ENCODE measurements around the gene CSNK2A3. TPM values are rescaled to one million over a fixed set of nuclear protein-coding genes. Genes with fewer than 3 reads are reported as not detected.

CSNK2A3 gene
- total RNA-seq, 4 donors from 2014 or later: 0.64 to 1.5 (median 0.68) TPM; not detected in 1

DNA sequence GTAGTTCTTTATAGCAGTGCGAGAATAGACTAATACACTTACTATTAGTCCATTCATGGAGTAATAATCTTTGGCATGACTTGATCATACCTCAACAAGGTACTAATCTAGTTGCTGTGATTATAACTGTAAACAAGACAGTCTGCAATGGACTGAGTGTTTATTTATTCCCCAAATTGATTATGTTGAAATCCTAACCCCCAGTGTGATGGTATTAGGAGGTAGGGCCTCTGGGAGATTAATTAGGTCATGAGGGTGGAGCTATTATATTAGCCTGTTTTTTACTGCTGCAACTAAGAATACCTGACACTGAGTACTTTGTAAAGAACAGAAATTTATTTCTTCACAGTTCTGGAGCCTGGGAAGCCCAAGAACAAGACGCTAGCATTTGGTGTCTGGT is 30.9 kb upstream of the CSNK2A3 start:
- H3K4me1 ChIP-seq: peaks cover 0 to 3% (median 0%) of the 10 kb centered on the region in 4 donors
- in situ Hi-C loops (cut with MboI; ENCODE audit: low pct_ligation_motif_present in 1 of 4, low pct_unique_long_range_greater_than_20kb in 1 of 4, low sequenced_read_pairs in 3 of 4) (no loop called here), intact Hi-C loops (cut with DNase I; ENCODE audit: low total_unique reads) (no loop called here)
- DNase-seq: no peak
- TF ChIP-seq POLR2A (IDR thresholded peaks at IDR 0.05) (no peak), POLR2AphosphoS5 (IDR thresholded peaks at IDR 0.05) (no peak), EP300 (IDR thresholded peaks at IDR 0.05; ENCODE audit: low read depth) (no peak)
- TF ChIP-seq, protein P1, sequence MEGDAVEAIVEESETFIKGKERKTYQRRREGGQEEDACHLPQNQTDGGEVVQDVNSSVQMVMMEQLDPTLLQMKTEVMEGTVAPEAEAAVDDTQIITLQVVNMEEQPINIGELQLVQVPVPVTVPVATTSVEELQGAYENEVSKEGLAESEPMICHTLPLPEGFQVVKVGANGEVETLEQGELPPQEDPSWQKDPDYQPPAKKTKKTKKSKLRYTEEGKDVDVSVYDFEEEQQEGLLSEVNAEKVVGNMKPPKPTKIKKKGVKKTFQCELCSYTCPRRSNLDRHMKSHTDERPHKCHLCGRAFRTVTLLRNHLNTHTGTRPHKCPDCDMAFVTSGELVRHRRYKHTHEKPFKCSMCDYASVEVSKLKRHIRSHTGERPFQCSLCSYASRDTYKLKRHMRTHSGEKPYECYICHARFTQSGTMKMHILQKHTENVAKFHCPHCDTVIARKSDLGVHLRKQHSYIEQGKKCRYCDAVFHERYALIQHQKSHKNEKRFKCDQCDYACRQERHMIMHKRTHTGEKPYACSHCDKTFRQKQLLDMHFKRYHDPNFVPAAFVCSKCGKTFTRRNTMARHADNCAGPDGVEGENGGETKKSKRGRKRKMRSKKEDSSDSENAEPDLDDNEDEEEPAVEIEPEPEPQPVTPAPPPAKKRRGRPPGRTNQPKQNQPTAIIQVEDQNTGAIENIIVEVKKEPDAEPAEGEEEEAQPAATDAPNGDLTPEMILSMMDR (IDR thresholded peaks at IDR 0.05): no peak
- H3K36me3 ChIP-seq: no peaks in the 10 kb centered on the region
- H3K27ac ChIP-seq: no peak overlapping the region
- H3K27me3 ChIP-seq: no peaks in the 10 kb centered on the region
- H3K9me3 ChIP-seq: no peaks in the 10 kb centered on the region
- WGBS, 2 donors (ENCODE audit: low coverage in 1 of 2): 87 to 100% methylated on average over 2 of the region's 2 CpGs
- H3K4me3 ChIP-seq: no peak overlapping the region

DNA sequence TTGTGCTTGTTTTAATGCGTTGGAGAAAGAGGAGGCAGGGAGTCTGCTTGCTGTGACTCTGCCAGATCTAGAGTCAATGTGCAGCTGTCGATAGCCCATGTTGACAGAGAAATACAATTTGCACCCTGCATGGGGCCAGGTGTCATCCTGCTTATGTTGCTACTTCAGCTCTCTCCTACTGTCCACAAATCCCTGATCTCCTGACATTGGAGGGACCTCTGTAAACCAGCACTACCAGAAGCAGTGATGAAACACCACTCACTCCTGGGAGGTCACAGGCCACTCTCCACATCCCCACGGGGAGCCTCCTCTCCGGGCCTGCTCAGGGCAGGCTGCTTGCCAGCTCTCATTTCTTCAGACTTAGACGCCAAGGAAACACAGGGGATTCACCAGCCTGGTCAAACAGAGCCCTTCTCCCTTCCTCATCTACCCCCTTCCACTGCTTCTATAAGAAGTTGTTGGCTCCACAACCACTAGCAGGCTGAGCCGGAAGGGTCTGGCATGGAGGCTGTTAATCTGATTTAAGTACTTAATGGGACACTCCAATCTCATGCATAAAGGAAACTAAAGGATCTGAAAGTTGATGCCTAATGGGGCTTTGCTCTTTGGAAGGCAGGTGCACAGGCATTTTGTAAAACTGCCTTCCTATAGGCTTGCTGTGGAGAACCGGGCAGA is 29.9 kb upstream of the CSNK2A3 start:
- WGBS, 2 donors (ENCODE audit: low coverage in 1 of 2): 72 to 87% methylated on average over 2 to 7 of the region's 7 CpGs
- Histone ChIP-seq H3K36me3 (no peaks in the 10 kb centered on the region), H3K27me3 (no peaks in the 10 kb centered on the region), H3K27ac (no peak overlapping the region), H3K4me1 (no peaks in the 10 kb centered on the region), H3K4me3 (no peak overlapping the region), H3K9me3 (no peaks in the 10 kb centered on the region)
- TF ChIP-seq POLR2A (IDR thresholded peaks at IDR 0.05) (no peak), EP300 (IDR thresholded peaks at IDR 0.05; ENCODE audit: low read depth) (no peak), POLR2AphosphoS5 (IDR thresholded peaks at IDR 0.05) (no peak)
- TF ChIP-seq, protein P1 (IDR thresholded peaks at IDR 0.05): no peak
- intact Hi-C loops (cut with DNase I; ENCODE audit: low total_unique reads) (no loop called here), in situ Hi-C loops (cut with MboI; ENCODE audit: low pct_ligation_motif_present in 1 of 4, low pct_unique_long_range_greater_than_20kb in 1 of 4, low sequenced_read_pairs in 3 of 4) (no loop called here)
- DNase-seq: no peak

DNA sequence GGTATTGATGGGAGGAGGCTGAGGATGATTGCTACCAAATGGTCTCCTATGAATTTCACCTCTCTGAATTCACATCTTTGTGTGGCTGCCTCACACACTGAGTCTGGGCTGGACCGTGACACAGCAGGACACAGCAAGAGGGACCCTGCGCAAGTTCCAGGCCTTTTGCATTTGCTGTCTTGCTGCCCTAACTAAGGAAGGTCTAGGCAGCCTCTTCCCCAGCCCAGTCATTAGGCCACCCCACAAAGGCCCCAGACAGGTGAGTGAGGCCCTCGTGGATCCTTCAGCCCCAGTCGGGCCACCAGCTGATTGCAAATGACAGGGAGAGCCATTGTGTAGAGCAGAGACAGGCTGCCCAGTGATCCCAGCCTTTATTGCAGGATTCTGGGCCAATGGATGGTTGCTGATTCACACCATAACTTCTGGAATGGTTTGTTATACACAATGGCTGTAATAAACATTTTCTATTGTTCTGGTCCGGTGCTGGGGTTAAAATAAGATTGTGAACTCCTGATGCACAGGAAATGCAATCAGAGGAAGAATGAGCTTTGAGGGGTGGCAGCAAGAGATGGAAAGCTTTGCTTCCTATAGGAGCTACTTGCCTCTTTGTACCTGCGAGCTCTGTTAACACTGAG is 28.5 kb upstream of the CSNK2A3 start:
- Histone ChIP-seq H3K4me3 (no peak overlapping the region), H3K4me1 (no peaks in the 10 kb centered on the region), H3K27me3 (no peaks in the 10 kb centered on the region), H3K9me3 (no peaks in the 10 kb centered on the region), H3K36me3 (no peaks in the 10 kb centered on the region), H3K27ac (no peak overlapping the region)
- WGBS, 2 donors (ENCODE audit: low coverage in 1 of 2): 79 to 100% methylated on average over 1 to 6 of the region's 6 CpGs
- in situ Hi-C loops (cut with MboI; ENCODE audit: low pct_ligation_motif_present in 1 of 4, low pct_unique_long_range_greater_than_20kb in 1 of 4, low sequenced_read_pairs in 3 of 4) (no loop called here), intact Hi-C loops (cut with DNase I; ENCODE audit: low total_unique reads) (no loop called here)
- DNase-seq: no peak
- no peak for TF ChIP-seq EP300 (IDR thresholded peaks at IDR 0.05; ENCODE audit: low read depth)
- TF ChIP-seq POLR2A (IDR thresholded peaks at IDR 0.05): no peak
- TF ChIP-seq, protein P1 (IDR thresholded peaks at IDR 0.05): no peak

DNA sequence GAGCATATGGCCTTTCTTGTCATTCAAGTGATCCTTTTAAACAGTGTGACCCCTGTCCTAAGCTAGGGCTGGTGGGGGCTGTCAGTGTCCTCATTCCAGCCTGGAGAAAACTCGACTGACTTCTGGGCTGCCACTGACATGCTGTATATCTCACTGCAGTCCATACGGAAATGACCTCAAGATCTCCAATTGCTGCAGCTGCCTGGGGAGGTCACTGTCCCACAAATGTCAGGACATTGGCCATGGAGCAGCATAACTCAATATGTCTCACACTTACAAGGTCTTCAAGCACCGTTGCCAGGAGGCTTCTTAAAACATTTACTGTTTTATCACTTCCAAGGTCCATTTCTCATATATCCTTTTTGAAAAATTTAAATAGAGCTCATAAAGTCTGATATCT is 27.8 kb upstream of the CSNK2A3 start:
- in situ Hi-C loops (cut with MboI; ENCODE audit: low pct_ligation_motif_present in 1 of 4, low pct_unique_long_range_greater_than_20kb in 1 of 4, low sequenced_read_pairs in 3 of 4) (no loop called here), intact Hi-C loops (cut with DNase I; ENCODE audit: low total_unique reads) (no loop called here)
- Histone ChIP-seq H3K27ac (no peak overlapping the region), H3K36me3 (no peaks in the 10 kb centered on the region), H3K4me3 (no peak overlapping the region), H3K27me3 (no peaks in the 10 kb centered on the region), H3K9me3 (no peaks in the 10 kb centered on the region), H3K4me1 (no peaks in the 10 kb centered on the region)
- TF ChIP-seq EP300 (IDR thresholded peaks at IDR 0.05; ENCODE audit: low read depth) (no peak), POLR2A (IDR thresholded peaks at IDR 0.05) (no peak), POLR2AphosphoS5 (IDR thresholded peaks at IDR 0.05) (no peak)
- TF ChIP-seq, protein P1 (IDR thresholded peaks at IDR 0.05): no peak
- 57 to 58% methylated on average over 3 of the region's 3 CpGs for WGBS, 2 donors (ENCODE audit: low coverage in 1 of 2)
- DNase-seq: no peak

Measured in transverse colon (tissue), 4 donors.